ENCODE measurements around the gene FBXO41. TPM values are rescaled to one million over a fixed set of nuclear protein-coding genes. Genes with fewer than 3 reads are reported as not detected.

The FBXO41 gene
- polyA plus RNA-seq, 1 of the 3 experiments (the other 2 are of a cell fraction): 3.1 TPM

DNA sequence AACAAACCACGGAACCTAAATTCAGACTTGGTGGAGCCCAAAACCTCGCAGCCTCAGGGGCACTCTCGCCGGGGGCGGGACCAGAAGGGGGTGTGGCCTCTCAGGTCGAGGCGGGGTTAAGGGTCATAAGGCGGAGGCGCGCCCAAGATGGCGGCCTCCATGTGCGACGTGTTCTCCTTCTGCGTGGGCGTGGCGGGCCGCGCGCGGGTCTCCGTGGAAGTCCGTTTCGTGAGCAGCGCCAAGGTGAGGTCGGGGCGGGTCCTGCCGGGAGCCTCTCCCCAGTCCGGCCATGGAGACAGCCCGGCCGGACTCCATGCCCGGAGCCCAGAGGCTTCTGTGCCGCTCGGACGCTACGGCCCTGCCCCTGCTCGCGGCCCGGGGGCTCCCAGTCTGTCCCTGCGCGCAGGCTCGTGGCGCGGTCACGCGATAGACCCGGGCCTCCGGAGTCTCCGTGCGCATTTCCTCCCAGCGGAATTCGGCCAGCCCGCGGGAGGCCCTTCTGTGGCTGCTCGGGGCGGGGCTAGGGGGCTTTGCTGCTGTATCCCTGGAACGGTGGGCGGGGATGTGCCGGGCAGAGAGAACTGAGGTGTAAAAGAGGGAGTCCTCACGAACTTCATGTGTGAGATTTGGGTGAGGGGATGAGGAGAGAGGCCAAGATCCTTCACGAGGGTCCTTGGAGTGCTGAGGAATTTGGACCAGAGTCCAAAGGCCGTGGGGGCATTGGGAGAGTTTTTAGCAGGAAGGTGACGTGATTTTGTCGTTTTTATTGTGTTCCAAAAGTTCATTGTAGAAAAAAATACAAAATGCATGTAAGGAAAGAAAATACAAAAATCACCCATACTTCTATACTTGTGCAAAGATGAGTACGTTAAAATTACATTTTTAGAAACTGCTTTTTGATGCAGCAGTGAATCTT, 69.9 kb downstream of the FBXO41 start, which contains the start of gene SMYD5 (continued):
- TF ChIP-seq RCOR1 (IDR thresholded peaks at IDR 0.05; ENCODE audit: low read length) (0 out of 2 replicates have a peak, but pooled peaks have one; percentile 8), SMC3 (IDR thresholded peaks at IDR 0.05; ENCODE audit: low read depth, low read length) (no peak), CHD2 (IDR thresholded peaks at IDR 0.05; ENCODE audit: low read length, partially characterized antibody) (peak; percentile 71), MXI1 (IDR thresholded peaks at IDR 0.05; ENCODE audit: low read depth, low read length) (peak; percentile 99), TCF12 (IDR thresholded peaks at IDR 0.05) (no peak), USF2 (IDR thresholded peaks at IDR 0.05; ENCODE audit: borderline replicate concordance, low read depth, low read length) (no peak), TAF1 (IDR thresholded peaks at IDR 0.05; ENCODE audit: borderline replicate concordance, low read depth, low read length) (peak; percentile 63; the same call in 1 of the 2 replicates), POLR2AphosphoS5 (IDR thresholded peaks at IDR 0.05; ENCODE audit: low read depth, low read length) (peak; percentile 80), RFX5 (IDR thresholded peaks at IDR 0.05; ENCODE audit: low read length) (peak; percentile 20; the same call in 1 of the 2 replicates), CTCF (IDR thresholded peaks at IDR 0.05) (no peak), SIN3A (IDR thresholded peaks at IDR 0.05; ENCODE audit: borderline replicate concordance, low read depth, low read length) (peak; percentile 90), FOXJ3 (CRISPR knock-in tag; IDR thresholded peaks at IDR 0.05) (no peak)
- TF ChIP-seq, protein P1, sequence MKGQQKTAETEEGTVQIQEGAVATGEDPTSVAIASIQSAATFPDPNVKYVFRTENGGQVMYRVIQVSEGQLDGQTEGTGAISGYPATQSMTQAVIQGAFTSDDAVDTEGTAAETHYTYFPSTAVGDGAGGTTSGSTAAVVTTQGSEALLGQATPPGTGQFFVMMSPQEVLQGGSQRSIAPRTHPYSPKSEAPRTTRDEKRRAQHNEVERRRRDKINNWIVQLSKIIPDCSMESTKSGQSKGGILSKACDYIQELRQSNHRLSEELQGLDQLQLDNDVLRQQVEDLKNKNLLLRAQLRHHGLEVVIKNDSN (IDR thresholded peaks at IDR 0.05; ENCODE audit: borderline replicate concordance, low read depth): no peak

GRCh38 chr2:73212448-73213176, 71.7 kb downstream of the FBXO41 start:
- peak overlapping the region in 1 of 2 experiments; percentile 47; a peak in 1 of 4 replicates for H3K27ac ChIP-seq (ENCODE audit: low read depth in 2 of 2, low read length in 1 of 2)
- WGBS (ENCODE audit: low lambda C conversion rate): 47% methylated on average over 20 of the region's 20 CpGs
- H3K9me2 ChIP-seq: no peaks in the 10 kb centered on the region
- H3K9ac ChIP-seq: no peak overlapping the region
- ChIA-PET POLR2A (interaction anchor here (2.4 kb wide), 1 partner anchor 22 kb away, joined by 8 read pairs; the partner anchor contains the start of gene CCT7), CTCF (interaction anchor here (0.6 to 8.6 kb wide), 42 partner anchors 9 to 443 kb away, joined by 3 to 74 read pairs (median 4); partner anchors contain the start of genes CCT7, NOTO, PRADC1 and SFXN5)
- H3K27me3 ChIP-seq (ENCODE audit: insufficient read depth): no peaks in the 10 kb centered on the region; the same call in 1 of the 2 replicates
- H3K79me2 ChIP-seq (ENCODE audit: insufficient read depth): peaks cover 33% of the 10 kb centered on the region
- TF ChIP-seq TEAD4 (IDR thresholded peaks at IDR 0.05; ENCODE audit: borderline replicate concordance, insufficient read depth) (no peak), IRF3 (IDR thresholded peaks at IDR 0.05; ENCODE audit: low read depth, low read length) (no peak), FOXM1 (IDR thresholded peaks at IDR 0.05; ENCODE audit: low read depth) (no peak), RAD21 (IDR thresholded peaks at IDR 0.05; ENCODE audit: low read length) (peak; percentile 69), SMC3 (IDR thresholded peaks at IDR 0.05; ENCODE audit: low read depth, low read length) (peak; percentile 72), CHD2 (IDR thresholded peaks at IDR 0.05; ENCODE audit: low read length, partially characterized antibody) (peak; percentile 58), POLR2AphosphoS5 (IDR thresholded peaks at IDR 0.05; ENCODE audit: low read depth, low read length) (no peak), NFIC (IDR thresholded peaks at IDR 0.05; ENCODE audit: borderline replicate concordance) (no peak), MXI1 (IDR thresholded peaks at IDR 0.05; ENCODE audit: low read depth, low read length) (0 out of 2 replicates have a peak, but pooled peaks have one; percentile 22), RCOR1 (IDR thresholded peaks at IDR 0.05; ENCODE audit: low read length) (no peak; the same call in 1 of the 2 replicates), CTCF (IDR thresholded peaks at IDR 0.05) (peak; percentile 91)
- no peaks in the 10 kb centered on the region for H3K36me3 ChIP-seq (replicated peaks in 1 of 2; ENCODE audit: control insufficient read depth in 1 of 2, insufficient read depth in 2 of 2, low read length in 1 of 2)
- DNase-seq: peak; percentile 89
- no peaks in the 10 kb centered on the region for H4K20me1 ChIP-seq (ENCODE audit: insufficient read depth)
- H3F3A ChIP-seq (replicated peaks; ENCODE audit: insufficient read depth): peaks cover 14% of the 10 kb centered on the region
- peaks cover 3 to 10% of the 10 kb centered on the region in 2 experiments; a peak in 2 of 4 replicates for H3K4me1 ChIP-seq (ENCODE audit: control insufficient read depth in 1 of 2, insufficient read depth in 2 of 2, low read depth in 1 of 2, low read length in 1 of 2)
- peak overlapping the region; percentile 59; the same call in 1 of the 2 replicates for H2AFZ ChIP-seq (ENCODE audit: low read depth)
- H3K9me3 ChIP-seq: no peaks in the 10 kb centered on the region
- H3K4me2 ChIP-seq: peak overlapping the region; percentile 43; the same call in 1 of the 2 replicates
- H3K4me3 ChIP-seq (ENCODE audit: low read depth in 2 of 2, low read length in 1 of 2): no peak overlapping the region; a peak in 1 of 4 replicates

Data from SK-N-SH (cell line).